HepG2 (cell line): Measurements from ENCODE around the gene SPSB2. TPM values are rescaled to one million over a fixed set of nuclear protein-coding genes. Genes with fewer than 3 reads are reported as not detected.

Experiments
- AGO2 ChIP-seq: fragments of 200-400 bp; formaldehyde crosslinking; optimal IDR thresholded peaks from 2 replicates; pipeline ENCODE3; 2017; ENCODE audit warnings: mild to moderate bottlenecking, low read depth, low read length, moderate library complexity
- ATF4 ChIP-seq, 2 experiments: fragments of 450-650 bp in 1 of 2; sonication (generic) in 1 of 2; formaldehyde crosslinking; IDR thresholded peaks; 2 replicates each; pipeline versions ENCODE4 v1.5.0 to v1.8.0; 2020 to 2022; ENCODE audit warnings: mild to moderate bottlenecking in 1 of 2, missing genetic modification reagents in 1 of 2
- PRDM15 ChIP-seq: sonication (generic); formaldehyde crosslinking; IDR thresholded peaks from 2 replicates; pipeline ENCODE4 v1.4.0; 2020; ENCODE audit warnings: missing genetic modification reagents
- RFX3 ChIP-seq: IDR thresholded peaks from 2 replicates; pipeline ENCODE4 v1.6.1; 2016; ENCODE audit warnings: missing biosample characterization, missing genetic modification reagents
- U2AF1 ChIP-seq: fragments of 200-400 bp; formaldehyde crosslinking; optimal IDR thresholded peaks from 2 replicates; pipeline ENCODE3; 2017; ENCODE audit warnings: mild to moderate bottlenecking, low read depth, low read length
- ZBTB40 ChIP-seq, 2 experiments: fragments of 450-650 bp in 1 of 2; sonication (generic) in 1 of 2; formaldehyde crosslinking in 1 of 2; IDR thresholded peaks; 2 replicates each; pipeline versions ENCODE4 v1.6.1 to v1.8.0; 2016 to 2022; ENCODE audit warnings: antibody characterized with exemption in 1 of 2, mild to moderate bottlenecking in 1 of 2, missing genetic modification reagents in 1 of 2
- ZNF496 ChIP-seq: sonication (generic); formaldehyde crosslinking; IDR thresholded peaks from 2 replicates; pipeline ENCODE4 v1.8.1; 2023; ENCODE audit warnings: mild to moderate bottlenecking, moderate library complexity, missing genetic modification reagents; ENCODE audit not compliant: insufficient replicate concordance
- ZNF563 ChIP-seq: sonication (generic); formaldehyde crosslinking; IDR thresholded peaks from 2 replicates; pipeline ENCODE4 v1.8.0; 2022; ENCODE audit warnings: mild to moderate bottlenecking, moderate library complexity, missing genetic modification reagents
- ZNF691 ChIP-seq: sonication (generic); formaldehyde crosslinking; IDR thresholded peaks from 2 replicates; pipeline ENCODE4 v1.4.0; 2020; ENCODE audit warnings: missing genetic modification reagents, low read depth, mild to moderate bottlenecking, borderline replicate concordance
- ZSCAN22 ChIP-seq: sonication (generic); formaldehyde crosslinking; IDR thresholded peaks from 2 replicates; pipeline ENCODE4 v1.4.0; 2020; ENCODE audit warnings: mild to moderate bottlenecking, missing genetic modification reagents
- polyA plus RNA-seq, 8 experiments: library from polyadenylated mRNA; depleted of rRNA in 3 of 8; stranded (reverse) in 7 of 8; unstranded in 1 of 8; fragments of >200 nt; fragmentation: Illumina TruSeq in 4 of 8; extraction: Trizol in 4 of 8; gene quantifications; 2 replicates each; pipeline versions ENCODE4 v1.2.1 to v1.2.3, GENCODE V29; 2011 to 2016; ENCODE audit warnings: low read depth in 4 of 8, missing spikeins in 1 of 8, mixed read lengths in 1 of 8; ENCODE audit not compliant: insufficient read depth in 1 of 8
- total RNA-seq, 5 experiments: library from RNA; depleted of rRNA; stranded (reverse); fragments of >200 nt; fragmentation: Illumina TruSeq; extraction: Trizol; gene quantifications; 2 replicates each; pipeline ENCODE4 v1.2.3, GENCODE V29; 2016; ENCODE audit warnings: low read depth in 1 of 5

The SPSB2 gene
- total and polyA plus RNA-seq, 2 of the 13 experiments (the other 11 are each of a cell fraction or from before 2014, with no cell fraction given): 2.0 to 6.2 TPM

- TF ChIP-seq ZBTB40 (IDR thresholded peaks at IDR 0.05): no peak
- no peak for TF ChIP-seq ZBTB40 (CRISPR knock-in tag; IDR thresholded peaks at IDR 0.05)
- 0 out of 2 replicates have a peak, but pooled peaks have one; percentile 23 for TF ChIP-seq ZNF563 (CRISPR knock-in tag)
- no peak for TF ChIP-seq RFX3 (CRISPR knock-in tag)
- no peak for TF ChIP-seq PRDM15 (CRISPR knock-in tag)
- TF ChIP-seq ZNF496 (CRISPR knock-in tag): no peak
- TF ChIP-seq ZSCAN22 (CRISPR knock-in tag): no peak
- TF ChIP-seq AGO2: peak; percentile 90
- TF ChIP-seq ATF4 (CRISPR knock-in tag; IDR thresholded peaks at IDR 0.05): no peak
- peak; percentile 24 for TF ChIP-seq U2AF1
- TF ChIP-seq ZNF691: no peak; the same call in 1 of the 2 replicates
These were observed 44.1 kb downstream of the SPSB2 start (continued) for GRCh38 chr12:6828781-6829535.
